Measurements from ENCODE around the gene THSD4. TPM values are rescaled to one million over a fixed set of nuclear protein-coding genes. Genes with fewer than 3 reads are reported as not detected.

THSD4 gene
- total RNA-seq, 4 donors from 2014 or later = 2.7 to 49.2 (median 15.8) TPM

- DNase-seq (ENCODE audit: low spot score) (no peak), ATAC-seq (ENCODE audit: low FRiP score) (no peak)
- no peak for TF ChIP-seq CTCF (IDR thresholded peaks at IDR 0.05)
These were observed 159.2 kb downstream of the THSD4 start for GRCh38 chr15:71274448-71274798.

- no peak for ATAC-seq (ENCODE audit: low FRiP score)
- no peak for TF ChIP-seq CTCF (IDR thresholded peaks at IDR 0.05)
- DNase-seq (ENCODE audit: low spot score) = no peak
These were observed 159.8 kb downstream of the THSD4 start for GRCh38 chr15:71275098-71275497.

GRCh38 chr15:71275566-71276335, 160.5 kb downstream of the THSD4 start:
- DNase-seq (ENCODE audit: low spot score) (no peak), ATAC-seq (ENCODE audit: low FRiP score) (no peak)
- no peak for TF ChIP-seq CTCF (IDR thresholded peaks at IDR 0.05)

DNA sequence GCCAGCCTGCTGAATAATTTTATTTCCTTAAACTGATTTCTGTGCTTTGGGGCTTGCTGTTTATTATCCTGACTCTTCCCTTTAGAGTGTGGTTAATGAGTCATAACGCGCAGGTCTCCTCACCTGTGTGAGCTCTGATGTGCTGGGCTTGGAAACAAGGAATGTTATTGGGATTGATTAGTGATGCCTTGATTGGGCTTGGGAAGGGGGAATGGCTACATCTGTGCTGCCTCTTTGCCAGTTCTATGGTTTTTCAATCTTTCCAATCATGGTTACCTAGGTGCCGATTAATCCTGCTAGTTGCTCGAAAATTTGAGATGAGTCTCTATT, 161.0 kb downstream of the THSD4 start:
- ATAC-seq (ENCODE audit: low FRiP score) (no peak), DNase-seq (ENCODE audit: low spot score) (no peak)
- TF ChIP-seq CTCF (IDR thresholded peaks at IDR 0.05) = no peak

DNA sequence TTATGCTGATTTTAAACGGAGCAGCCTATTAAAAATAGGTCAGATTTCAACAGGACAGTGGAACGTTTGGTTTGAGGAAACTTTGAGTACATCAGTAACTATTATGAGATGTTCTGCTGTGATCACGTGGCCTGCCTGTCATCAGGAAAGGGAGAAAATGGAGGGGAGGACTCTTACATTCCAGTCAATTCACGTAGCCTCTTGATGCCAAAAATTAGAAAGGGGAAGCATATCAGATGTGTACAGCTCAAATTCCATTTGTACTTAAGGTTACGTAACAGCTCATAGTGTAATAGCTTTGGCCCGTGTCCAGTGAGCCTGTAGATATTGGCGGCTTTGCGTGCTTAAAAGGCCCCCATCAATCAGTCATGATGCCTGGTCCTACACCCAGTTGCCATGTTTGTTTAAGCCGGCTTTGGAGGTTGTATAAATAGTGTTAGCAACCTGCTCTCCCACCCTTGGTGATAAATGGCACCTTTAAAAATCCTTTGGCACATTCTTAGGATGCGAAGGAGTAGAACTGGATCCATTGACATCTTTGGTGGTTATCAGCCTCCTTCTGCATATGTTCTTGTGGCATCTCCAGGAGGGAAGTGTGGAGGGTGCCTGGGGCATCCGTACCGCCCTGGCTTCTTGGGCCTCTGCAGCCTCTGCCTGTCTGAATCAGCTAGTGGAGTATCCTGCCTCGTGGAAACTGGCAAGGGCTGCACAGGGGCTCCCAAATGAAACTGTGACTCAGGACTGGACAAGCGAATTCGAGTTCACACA, 163.9 kb downstream of the THSD4 start:
- peak; percentile 80 for ATAC-seq (ENCODE audit: low FRiP score)
- TF ChIP-seq CTCF (IDR thresholded peaks at IDR 0.05) = no peak
- DNase-seq (ENCODE audit: low spot score) = peak; percentile 43

DNA sequence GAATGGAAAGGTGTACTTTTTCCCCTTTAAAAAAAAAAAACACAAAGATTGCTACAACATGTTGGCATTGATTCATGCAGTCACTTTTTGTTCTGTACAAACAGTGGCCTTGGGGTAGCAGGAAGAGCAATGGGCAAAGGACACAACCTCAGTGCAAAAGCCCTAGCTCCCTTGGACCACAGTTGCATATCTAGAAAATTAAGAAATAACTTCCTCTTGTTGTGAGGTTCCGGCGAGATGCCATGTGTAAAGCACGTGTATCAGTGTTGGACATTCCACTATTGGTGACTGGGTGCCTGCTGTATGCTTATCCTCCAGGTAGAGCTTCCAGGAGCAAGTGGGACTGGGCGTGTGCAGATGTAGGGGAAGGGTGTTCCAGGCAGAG, 164.5 kb downstream of the THSD4 start:
- no peak for TF ChIP-seq CTCF (IDR thresholded peaks at IDR 0.05)
- ATAC-seq (ENCODE audit: low FRiP score) = no peak
- no peak for DNase-seq (ENCODE audit: low spot score)

DNA sequence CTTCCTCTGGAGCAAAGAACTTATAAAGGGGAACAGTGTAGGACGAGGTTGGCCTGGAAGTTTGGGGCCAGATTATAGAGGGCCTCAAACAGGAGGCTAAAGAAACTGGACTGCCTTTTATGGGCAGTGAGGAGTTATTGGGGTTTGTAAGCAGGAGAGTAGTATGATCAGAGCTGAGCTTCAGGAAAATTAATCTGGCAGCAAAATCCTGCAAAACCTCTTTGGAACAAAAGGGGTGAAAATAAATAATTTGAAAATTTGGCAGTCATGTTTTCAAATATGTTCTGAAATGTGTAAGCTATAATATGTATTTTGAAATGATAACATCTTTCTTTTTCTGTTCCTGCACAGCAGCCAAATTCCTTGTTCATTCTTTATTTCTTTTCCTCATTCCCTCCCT, 164.9 kb downstream of the THSD4 start:
- ATAC-seq (ENCODE audit: low FRiP score) (no peak), DNase-seq (ENCODE audit: low spot score) (no peak)
- TF ChIP-seq CTCF (IDR thresholded peaks at IDR 0.05) = no peak
